Fibroblast of lung (primary cell): ENCODE data around the gene NEUROD2. TPM values are rescaled to one million over a fixed set of nuclear protein-coding genes. Genes with fewer than 3 reads are reported as not detected.

ENCODE experiments used
- DNase-seq, 2 donors: peaks; one replicate each; pipeline versions ENCODE4 v3.0.0 to v3.0.0-alpha.2; 2010; ENCODE audit warnings: low read depth in 2 of 2
- H2AFZ ChIP-seq: 2 replicates; pipeline ENCODE4 v1.5.1; 2012; ENCODE audit warnings: low read length, control low read depth, inconsistent platforms
- H3K27ac ChIP-seq: 2 replicates; pipeline ENCODE4 v1.5.1; 2011; ENCODE audit warnings: low read length, control low read depth; ENCODE audit not compliant: insufficient read depth
- H3K27me3 ChIP-seq: 2 replicates; pipeline ENCODE4 v1.5.1; 2011; ENCODE audit warnings: mild to moderate bottlenecking, low read length; ENCODE audit not compliant: control insufficient read depth, insufficient read depth
- H3K36me3 ChIP-seq: 2 replicates; pipeline ENCODE4 v1.5.1; 2011; ENCODE audit warnings: low read length; ENCODE audit not compliant: control insufficient read depth, insufficient read depth
- H3K4me1 ChIP-seq: 2 replicates; pipeline ENCODE4 v1.5.1; 2011; ENCODE audit warnings: low read length; ENCODE audit not compliant: control insufficient read depth, insufficient read depth; ENCODE audit errors: extremely low read depth
- H3K4me2 ChIP-seq: 2 replicates; pipeline ENCODE4 v1.5.1; 2011; ENCODE audit warnings: low read length, control low read depth; ENCODE audit not compliant: insufficient read depth; ENCODE audit errors: extremely low read depth
- H3K4me3 ChIP-seq, 4 experiments: fragments of 200-600 bp in 1 of 4; sonication (generic) in 1 of 4; replicated peaks in 1 of 4; 2 replicates each; pipeline ENCODE4 v1.5.1; 2011 to 2016; ENCODE audit warnings: low read length in 4 of 4, low read depth in 3 of 4, mild to moderate bottlenecking in 3 of 4, control low read depth in 2 of 4, inconsistent platforms in 1 of 4, mixed read lengths in 1 of 4; ENCODE audit not compliant: insufficient read depth in 1 of 4; ENCODE audit errors: control extremely low read depth in 1 of 4
- H3K79me2 ChIP-seq: 2 replicates; pipeline ENCODE4 v1.5.1; 2012; ENCODE audit warnings: mild to moderate bottlenecking, low read length, inconsistent platforms; ENCODE audit not compliant: control insufficient read depth, insufficient read depth
- H3K9ac ChIP-seq: 2 replicates; pipeline ENCODE4 v1.5.1; 2011; ENCODE audit warnings: mild to moderate bottlenecking, low read length, control low read depth; ENCODE audit not compliant: insufficient read depth
- H3K9me3 ChIP-seq: 2 replicates; pipeline ENCODE4 v1.5.1; 2012; ENCODE audit warnings: low read depth, low read length; ENCODE audit not compliant: control insufficient read depth, insufficient read depth
- H4K20me1 ChIP-seq: 2 replicates; pipeline ENCODE4 v1.5.1; 2011; ENCODE audit warnings: low read length; ENCODE audit not compliant: control insufficient read depth, insufficient read depth; ENCODE audit errors: extremely low read depth
- CTCF ChIP-seq, 2 donors: IDR thresholded peaks in 1 of 2; conservative IDR thresholded peaks in 1 of 2; 1 replicate in 1 of 2; 2 replicates in 1 of 2; pipeline ENCODE4 v1.5.1; 2011 to 2012; ENCODE audit warnings: low read length in 2 of 2, control low read depth in 1 of 2, inconsistent platforms in 1 of 2, low read depth in 1 of 2, mild to moderate bottlenecking in 1 of 2
- EZH2 ChIP-seq: IDR thresholded peaks from 2 replicates; pipeline ENCODE4 v1.5.1; 2012; ENCODE audit warnings: low read length, control low read depth, mild to moderate bottlenecking; ENCODE audit errors: missing control alignments
- polyA plus RNA-seq, 2 donors: library from polyadenylated mRNA; depleted of rRNA in 1 of 2; stranded (reverse) in 1 of 2; unstranded in 1 of 2; fragments of >200 nt; gene quantifications; 2 replicates each; pipeline ENCODE4 v1.2.1, GENCODE V29; 2011 to 2012; ENCODE audit warnings: missing spikeins in 1 of 2
- total RNA-seq: library from RNA; depleted of rRNA; stranded (reverse); fragments of >200 nt; gene quantifications from 2 replicates; pipeline ENCODE4 v1.2.1, GENCODE V29; 2014

Gene NEUROD2
- total and polyA plus RNA-seq, 2 donors (not counting 1 experiment from before 2014, with no cell fraction given): not detected

- no peaks in the 10 kb centered on the region for H3K36me3 ChIP-seq
- H3K9ac ChIP-seq: no peak overlapping the region
- no peak for TF ChIP-seq CTCF (conservative IDR thresholded peaks at IDR 0.05 in 1 of 2, IDR thresholded peaks at IDR 0.05 in 1 of 2; ENCODE audit: low read depth in 1 of 2, low read length in 2 of 2)
- H2AFZ ChIP-seq: no peak overlapping the region
- no peaks in the 10 kb centered on the region for H3K4me1 ChIP-seq
- no peak overlapping the region for H3K4me3 ChIP-seq
- no peaks in the 10 kb centered on the region for H4K20me1 ChIP-seq
- H3K27me3 ChIP-seq: peaks cover 41% of the 10 kb centered on the region
- no peak for DNase-seq
- no peak overlapping the region for H3K27ac ChIP-seq
- peak overlapping the region; percentile 74 for H3K4me2 ChIP-seq
- no peaks in the 10 kb centered on the region for H3K79me2 ChIP-seq
- H3K9me3 ChIP-seq: no peaks in the 10 kb centered on the region
Measured at GRCh38 chr17:39622380-39623006, 14.8 kb upstream of the NEUROD2 start.

- DNase-seq: peak; percentile 56 to 76
- H3K9ac ChIP-seq: no peak overlapping the region
- H3K4me1 ChIP-seq: no peaks in the 10 kb centered on the region
- no peaks in the 10 kb centered on the region for H3K79me2 ChIP-seq
- TF ChIP-seq EZH2: peak; percentile 58
- peak; percentile 100 for TF ChIP-seq CTCF (conservative IDR thresholded peaks at IDR 0.05 in 1 of 2, IDR thresholded peaks at IDR 0.05 in 1 of 2; ENCODE audit: low read depth in 1 of 2, low read length in 2 of 2)
- H3K27me3 ChIP-seq: peaks cover 41% of the 10 kb centered on the region
- H3K4me2 ChIP-seq: peak overlapping the region; percentile 74
- H2AFZ ChIP-seq: no peak overlapping the region
- no peaks in the 10 kb centered on the region for H3K36me3 ChIP-seq
- H3K4me3 ChIP-seq: no peak overlapping the region
- no peaks in the 10 kb centered on the region for H3K9me3 ChIP-seq
- no peak overlapping the region for H3K27ac ChIP-seq
- H4K20me1 ChIP-seq: no peaks in the 10 kb centered on the region
Measured at GRCh38 chr17:39621523-39622379, 14.0 kb upstream of the NEUROD2 start.

GRCh38 chr17:39619786-39620101 is 12.0 kb upstream of the NEUROD2 start:
- Histone ChIP-seq H3K9me3 (no peaks in the 10 kb centered on the region), H3K4me3 (no peak overlapping the region), H3K27ac (no peak overlapping the region), H3K36me3 (no peaks in the 10 kb centered on the region), H2AFZ (no peak overlapping the region), H3K9ac (no peak overlapping the region), H3K27me3 (peaks cover 25% of the 10 kb centered on the region), H3K4me2 (no peak overlapping the region), H3K4me1 (no peaks in the 10 kb centered on the region), H4K20me1 (no peaks in the 10 kb centered on the region), H3K79me2 (no peaks in the 10 kb centered on the region)
- DNase-seq: no peak
- TF ChIP-seq EZH2 (no peak), CTCF (conservative IDR thresholded peaks at IDR 0.05 in 1 of 2, IDR thresholded peaks at IDR 0.05 in 1 of 2; ENCODE audit: low read depth in 1 of 2, low read length in 2 of 2) (no peak)
